ENCODE measurements around the gene DHRS7B.
"Not testable (repeated sequence)": the region's sequence is repeated elsewhere in the genome, so short reads cannot be mapped to it uniquely, and the experiment has no call there.

DHRS7B gene, protein sequence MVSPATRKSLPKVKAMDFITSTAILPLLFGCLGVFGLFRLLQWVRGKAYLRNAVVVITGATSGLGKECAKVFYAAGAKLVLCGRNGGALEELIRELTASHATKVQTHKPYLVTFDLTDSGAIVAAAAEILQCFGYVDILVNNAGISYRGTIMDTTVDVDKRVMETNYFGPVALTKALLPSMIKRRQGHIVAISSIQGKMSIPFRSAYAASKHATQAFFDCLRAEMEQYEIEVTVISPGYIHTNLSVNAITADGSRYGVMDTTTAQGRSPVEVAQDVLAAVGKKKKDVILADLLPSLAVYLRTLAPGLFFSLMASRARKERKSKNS

DNA sequence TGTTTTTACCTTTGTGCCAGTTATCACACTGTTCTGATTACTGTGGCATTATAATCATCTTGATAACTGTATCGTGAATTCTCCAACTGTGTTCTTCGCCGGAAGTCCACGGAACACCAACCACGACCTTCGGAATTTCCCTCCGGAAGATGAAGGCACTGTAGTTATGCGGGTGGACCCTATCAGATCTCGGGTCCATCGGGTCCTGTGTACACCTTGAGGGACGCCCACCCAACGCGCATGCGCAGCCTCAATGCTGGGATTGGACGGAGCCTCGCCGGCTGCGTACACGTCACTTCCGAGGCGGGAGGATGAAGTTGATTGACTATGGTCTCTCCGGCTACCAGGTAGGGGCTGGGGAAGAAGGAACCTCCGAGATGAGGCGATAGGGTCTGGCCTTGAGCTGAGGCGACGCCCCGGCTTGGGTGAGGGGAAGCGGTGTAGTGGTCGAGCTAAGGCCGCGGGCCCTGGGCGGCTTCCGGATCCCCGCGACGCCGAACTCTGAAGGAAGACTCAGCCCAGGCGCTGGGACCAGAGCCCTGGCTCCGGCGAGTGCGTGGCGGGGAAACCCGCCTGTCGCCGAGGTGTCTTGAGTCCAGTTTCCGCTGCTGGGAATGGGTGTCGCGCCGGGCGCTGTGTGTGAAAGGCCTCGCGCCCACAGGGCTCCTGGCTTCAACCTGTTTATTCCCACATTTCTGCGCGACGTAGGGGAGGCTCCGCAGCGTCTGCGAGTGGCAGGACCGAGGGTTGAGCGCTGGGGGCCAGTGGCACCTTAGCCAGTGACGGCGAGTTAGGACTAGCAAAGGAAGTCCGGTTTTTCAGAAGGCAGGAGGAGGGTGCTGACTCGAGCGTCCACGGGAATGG is at the start of gene DHRS7B:
Gene DHRS7B, plus strand, starts transcription at position 320 of the 864 bp plus-strand sequence. Its CDS starts 8 bp downstream, at position 328.
- DNase-seq (peak; percentile 99), ATAC-seq (peak; percentile 95)

GRCh38 chr17:21077281-21077680 is 49.5 kb upstream of the DHRS7B start:
- DNase-seq = no peak
- no peak for ATAC-seq

DNA sequence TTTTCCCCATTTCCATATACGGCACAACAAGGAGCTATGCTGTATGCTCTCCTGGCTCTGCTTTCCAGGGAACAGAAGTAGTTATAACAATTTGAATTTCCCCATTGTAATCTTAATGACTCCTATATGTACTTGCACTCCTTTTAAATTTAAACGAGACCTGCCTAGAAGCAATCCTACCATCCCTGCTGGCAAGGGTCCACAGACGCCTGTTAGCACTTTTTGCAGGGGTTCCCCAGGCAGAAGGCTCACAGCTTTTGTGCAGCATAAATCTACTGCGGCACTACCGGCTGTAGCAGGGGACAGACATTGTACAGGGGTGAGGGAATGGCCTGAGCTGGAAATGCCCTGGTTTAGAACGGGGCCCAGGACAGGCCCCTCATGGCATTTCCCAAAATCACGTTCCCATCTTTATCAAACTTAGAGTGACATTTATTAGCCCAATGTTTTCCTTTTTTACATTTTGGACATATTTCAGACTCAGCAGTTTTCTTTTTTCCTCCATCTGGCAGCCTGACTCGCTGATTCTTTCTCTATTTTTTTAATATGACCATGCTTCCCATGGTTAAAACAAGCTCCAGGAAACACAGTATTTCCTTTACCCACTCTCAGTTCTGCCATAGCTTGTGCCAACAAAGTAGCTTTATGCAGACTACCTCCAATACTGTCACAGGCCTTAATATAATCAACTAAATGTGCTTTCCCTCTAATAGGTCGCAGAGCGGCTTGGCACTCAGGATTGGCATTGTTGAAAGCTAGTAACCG is 48.6 kb upstream of the DHRS7B start:
- ATAC-seq (no peak), DNase-seq (no peak)

GRCh38 chr17:21079196-21079595 is 47.6 kb upstream of the DHRS7B start:
- ATAC-seq (no peak), DNase-seq (no peak)

GRCh38 chr17:21082001-21082436 is 44.7 kb upstream of the DHRS7B start:
- ATAC-seq (no peak), DNase-seq (no peak)

- ATAC-seq, DNase-seq: not testable (repeated sequence)
These were observed 41.5 kb upstream of the DHRS7B start for GRCh38 chr17:21085280-21085679.

DNA sequence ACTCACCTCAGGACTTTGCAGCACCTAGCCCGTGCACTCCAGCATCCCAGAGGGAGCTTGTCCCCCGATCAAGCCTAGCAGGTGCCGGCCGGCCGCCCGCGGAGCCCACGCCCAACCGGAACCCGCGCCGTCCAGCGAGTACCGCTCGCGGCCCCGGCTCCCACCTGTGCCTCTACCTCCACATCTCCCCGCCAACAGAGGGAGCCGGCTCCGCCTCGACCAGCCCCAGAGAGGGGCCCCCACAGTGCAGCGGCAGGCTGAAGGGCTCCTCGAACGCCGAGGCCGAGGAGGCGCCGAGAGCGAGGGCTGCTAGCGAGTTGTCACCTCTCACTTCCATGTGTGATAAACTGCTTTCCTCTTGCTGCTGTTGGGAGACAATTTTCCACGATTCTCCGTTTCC is 41.1 kb upstream of the DHRS7B start:
- no peak for DNase-seq
- no peak for ATAC-seq

GRCh38 chr17:21089145-21089544 is 37.6 kb upstream of the DHRS7B start:
- ATAC-seq = peak; percentile 49
- DNase-seq = no peak

GRCh38 chr17:21089933-21090901 is 36.5 kb upstream of the DHRS7B start:
- no peak for ATAC-seq
- no peak for DNase-seq

DNA sequence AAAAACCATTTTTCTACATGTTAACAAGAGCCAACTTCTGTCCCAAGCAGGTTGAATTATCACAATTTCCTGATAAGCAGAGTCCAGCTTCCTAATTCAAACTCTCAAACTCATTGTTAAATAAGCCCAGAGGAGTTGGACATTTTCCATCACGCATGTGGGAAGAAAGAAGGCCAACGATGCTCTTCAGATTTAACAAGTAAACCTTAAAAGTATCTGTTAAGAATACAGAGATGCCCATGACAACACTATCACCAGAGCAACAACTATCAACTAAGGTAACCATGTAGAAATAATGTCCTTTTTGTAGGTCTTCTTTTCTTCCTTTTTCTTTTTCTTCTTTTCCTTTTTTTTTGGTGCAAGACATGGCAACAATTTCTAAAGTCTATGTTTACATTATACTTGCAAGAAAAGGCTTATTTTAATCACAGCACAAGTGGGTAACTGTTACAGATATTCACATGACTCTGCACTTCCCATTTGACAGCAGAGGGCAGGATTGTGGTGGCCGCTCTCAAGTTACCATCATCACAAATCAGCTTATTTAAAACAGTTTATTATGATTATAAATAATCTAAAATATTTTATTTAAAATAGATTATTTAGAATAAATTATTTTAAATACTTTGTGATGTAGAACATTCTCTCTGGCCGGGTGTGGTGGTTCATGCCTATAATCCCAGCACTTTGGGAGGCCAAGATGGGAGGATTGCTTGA is 35.7 kb upstream of the DHRS7B start:
- ATAC-seq (no peak), DNase-seq (no peak)

DNA sequence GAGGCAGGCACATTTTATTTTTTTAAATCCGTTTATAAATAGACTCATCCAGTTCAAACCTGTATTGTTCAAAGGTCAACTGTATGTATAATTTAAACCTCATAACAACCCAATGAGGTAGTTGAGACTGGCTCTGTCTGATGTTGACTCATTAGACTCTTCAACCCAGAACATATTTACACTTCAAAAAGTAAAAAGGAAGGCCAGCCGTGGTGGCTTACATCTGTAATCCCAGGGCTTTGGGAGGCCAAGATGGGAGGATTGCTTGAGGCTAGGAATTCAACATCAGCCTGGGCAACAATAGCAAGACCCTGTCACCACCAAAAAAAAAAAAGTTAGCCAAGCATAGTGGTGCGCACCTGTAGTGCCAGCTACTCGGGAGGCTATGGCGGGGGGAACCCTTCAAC is 32.5 kb upstream of the DHRS7B start:
- ATAC-seq (no peak), DNase-seq (no peak)

DNA sequence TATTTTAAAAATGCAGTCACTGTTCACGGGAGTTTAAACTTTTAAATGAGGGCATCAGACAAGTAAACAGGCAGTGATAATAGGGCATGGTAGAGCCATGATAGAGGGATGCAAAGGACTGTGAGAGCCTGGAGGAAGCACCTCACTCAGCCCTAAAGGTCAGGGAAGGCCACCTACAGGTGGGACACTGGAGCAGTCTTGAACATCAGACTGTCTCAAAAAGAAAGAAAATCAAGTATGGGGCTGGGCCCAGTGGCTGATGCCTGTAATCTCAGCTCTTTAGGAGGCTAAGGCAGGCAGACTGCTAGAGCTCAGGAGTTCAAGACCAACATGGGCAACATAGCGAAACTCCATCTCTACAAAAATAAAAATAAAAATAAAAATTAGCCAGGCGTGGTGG is 31.0 kb upstream of the DHRS7B start:
- no peak for ATAC-seq
- DNase-seq = no peak

DNA sequence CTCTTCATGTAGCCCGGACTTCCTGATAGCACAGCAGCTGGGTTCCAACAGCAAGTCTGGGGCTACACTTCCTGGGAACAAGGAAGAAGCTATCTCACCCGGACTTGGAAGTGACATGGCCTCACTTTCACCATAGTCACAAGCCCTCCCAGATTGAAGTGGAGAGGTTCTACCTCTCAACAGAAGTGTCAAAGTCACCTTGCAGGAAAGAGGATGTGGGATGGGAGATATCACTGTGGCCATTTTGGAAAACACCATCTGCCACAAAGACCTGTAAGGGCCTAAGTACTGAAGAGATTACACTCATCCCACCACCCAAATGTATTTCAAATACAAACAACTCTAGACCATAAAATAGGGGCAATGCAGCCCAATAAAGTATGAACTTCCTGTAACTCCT is 29.9 kb upstream of the DHRS7B start:
- ATAC-seq = no peak
- DNase-seq = no peak

DNA sequence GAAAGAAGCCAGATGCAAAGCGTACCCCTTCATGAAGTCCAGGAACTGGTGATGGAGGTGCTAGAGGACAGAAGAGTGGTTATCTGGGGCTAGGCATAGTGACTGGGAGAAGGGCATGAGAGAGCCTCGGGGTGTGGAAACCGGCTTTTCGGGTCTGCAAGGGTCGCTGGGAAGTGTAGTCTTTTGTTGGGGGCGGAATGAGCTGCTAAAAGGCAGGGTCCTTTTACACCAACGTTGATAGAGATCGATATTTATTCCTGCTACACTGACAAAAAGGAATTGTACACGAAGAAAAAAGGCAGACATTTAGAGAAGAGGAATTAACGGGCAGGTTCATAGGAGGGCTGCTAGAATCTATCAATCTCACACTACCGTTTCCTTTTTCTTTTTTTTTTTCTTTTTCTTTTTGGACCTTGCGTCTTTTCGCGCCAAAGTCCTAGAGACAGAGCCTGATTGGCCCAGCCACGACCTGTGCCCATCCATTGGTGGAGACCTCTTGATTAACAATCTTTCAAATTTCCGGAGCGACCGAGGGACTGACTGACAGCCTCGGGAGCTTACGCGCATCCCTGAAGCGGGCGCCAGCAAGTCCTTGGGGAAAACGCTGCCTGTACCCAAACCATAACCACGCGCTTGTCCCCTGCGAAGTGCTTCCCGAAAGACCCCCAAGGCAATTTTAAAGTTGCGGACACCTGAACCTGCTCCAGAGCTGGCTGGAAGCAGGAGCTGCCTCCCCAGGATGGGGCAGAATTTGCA is 27.7 kb upstream of the DHRS7B start:
- ATAC-seq = peak; percentile 99
- DNase-seq = peak; percentile 75

DNA sequence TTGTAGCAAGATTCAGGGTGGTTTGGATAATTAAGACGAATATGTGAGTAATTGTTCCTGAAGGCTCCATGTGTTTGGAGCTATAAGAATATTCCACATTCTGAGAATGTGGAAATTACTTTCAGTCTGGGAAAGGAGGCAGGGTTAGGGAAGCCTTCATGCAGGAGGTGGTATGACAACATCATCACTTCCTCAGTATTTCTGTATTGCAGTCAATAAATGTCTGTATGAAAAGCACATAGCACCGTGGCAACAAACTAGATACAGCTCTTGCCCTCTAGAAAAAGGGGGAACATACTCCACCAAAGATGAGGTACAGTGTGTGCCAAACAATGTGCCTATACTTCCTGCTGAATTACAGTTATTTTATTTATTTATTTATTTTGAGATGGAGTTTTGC is 26.1 kb upstream of the DHRS7B start:
- no peak for DNase-seq
- no peak for ATAC-seq

DNA sequence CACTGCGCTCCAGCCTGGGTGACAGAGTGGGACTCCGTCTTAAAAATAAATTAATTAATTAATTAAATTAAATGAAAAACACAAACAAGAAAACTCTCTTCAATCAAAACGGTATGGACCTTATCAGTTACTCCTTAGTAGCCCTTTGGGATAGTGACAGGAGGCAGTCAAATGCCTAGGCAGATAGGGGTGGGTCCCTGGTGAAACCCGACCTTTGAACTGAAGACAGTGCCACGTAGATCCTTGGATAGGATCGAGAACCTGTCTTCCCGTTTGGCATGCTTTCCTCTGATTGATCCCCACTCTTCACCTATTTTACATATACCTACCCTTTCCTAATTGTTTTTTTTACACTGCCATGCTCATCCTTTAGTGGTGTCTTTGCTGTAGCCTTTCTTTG is 22.2 kb upstream of the DHRS7B start:
- ATAC-seq (no peak), DNase-seq (no peak)

GRCh38 chr17:21105064-21105894 is 21.5 kb upstream of the DHRS7B start:
- ATAC-seq (no peak), DNase-seq (no peak)

DNA sequence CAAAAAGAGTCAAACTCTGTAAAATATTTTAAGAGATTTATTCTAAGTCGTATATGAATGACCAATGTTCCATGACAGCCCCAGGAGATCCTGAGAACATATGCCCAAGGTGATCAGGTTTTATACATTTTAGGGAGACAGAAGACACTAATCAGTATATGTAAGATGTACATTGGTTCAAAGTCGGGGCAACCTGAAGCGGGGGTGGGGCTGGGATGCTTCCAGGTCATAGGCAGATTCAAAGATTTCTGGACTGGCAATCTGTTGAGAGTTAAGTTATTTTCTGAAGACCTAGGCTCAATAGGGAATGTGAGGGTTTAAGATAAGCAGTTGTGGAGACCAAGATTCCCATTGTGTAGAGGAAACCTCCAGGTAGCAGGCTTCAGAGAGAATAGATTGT is 20.4 kb upstream of the DHRS7B start:
- ATAC-seq (no peak), DNase-seq (no peak)

- not testable (repeated sequence) for ATAC-seq, DNase-seq
These were observed 19.6 kb upstream of the DHRS7B start for GRCh38 chr17:21107067-21107650.
